ENCODE measurements around the gene MAPK9.

Gene MAPK9

DNA sequence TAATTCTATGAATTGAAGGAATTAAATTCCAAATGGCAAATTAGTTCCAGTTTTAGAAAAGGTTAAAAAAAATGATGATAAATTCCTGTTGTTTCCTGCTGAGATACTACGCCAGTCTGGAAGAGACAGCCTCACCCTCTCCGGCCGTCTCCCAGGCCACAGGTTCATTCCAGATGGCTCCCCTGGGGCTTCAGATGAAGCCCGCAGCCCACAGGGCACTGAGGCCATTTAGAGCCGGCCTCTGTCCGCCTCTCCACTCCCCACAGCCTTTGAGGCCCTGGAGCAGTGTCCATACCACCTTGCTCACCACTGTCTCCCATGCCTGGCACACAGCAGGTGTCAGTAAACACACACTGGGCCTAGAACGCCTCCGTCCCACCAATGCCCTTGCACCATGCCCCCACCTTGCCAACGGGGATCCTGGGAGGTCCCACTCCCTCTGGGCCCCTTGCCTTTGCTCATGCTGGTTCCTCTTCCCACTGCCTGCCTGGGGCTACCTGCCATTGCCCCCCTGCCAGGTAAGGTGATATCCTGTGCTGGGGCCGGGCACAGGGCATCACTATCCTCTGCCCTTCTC lies 35.2 kb upstream of the MAPK9 start:
- Histone ChIP-seq H3K4me3 (ENCODE audit: insufficient read depth, low read depth, low read length, poor library complexity, severe bottlenecking) (no peak overlapping the region), H3K9me3 (ENCODE audit: control insufficient read depth, low read length) (no peaks in the 10 kb centered on the region), H3K27me3 (replicated peaks; ENCODE audit: control insufficient read depth, insufficient read depth, low read length, poor library complexity, severe bottlenecking) (no peaks in the 10 kb centered on the region), H3K4me1 (ENCODE audit: control insufficient read depth, insufficient read depth, low read length, poor library complexity, severe bottlenecking) (no peaks in the 10 kb centered on the region), H3K27ac (ENCODE audit: insufficient read depth, low read length, poor library complexity, severe bottlenecking) (no peak overlapping the region), H3K36me3 (ENCODE audit: control insufficient read depth, insufficient read depth, low read length) (no peaks in the 10 kb centered on the region)
- DNase-seq, result no peak

- Histone ChIP-seq H3K36me3 (ENCODE audit: control insufficient read depth, insufficient read depth, low read length) (no peaks in the 10 kb centered on the region), H3K4me1 (ENCODE audit: control insufficient read depth, insufficient read depth, low read length, poor library complexity, severe bottlenecking) (no peaks in the 10 kb centered on the region), H3K9me3 (ENCODE audit: control insufficient read depth, low read length) (no peaks in the 10 kb centered on the region), H3K27me3 (replicated peaks; ENCODE audit: control insufficient read depth, insufficient read depth, low read length, poor library complexity, severe bottlenecking) (no peaks in the 10 kb centered on the region), H3K27ac (ENCODE audit: insufficient read depth, low read length, poor library complexity, severe bottlenecking) (no peak overlapping the region), H3K4me3 (ENCODE audit: insufficient read depth, low read depth, low read length, poor library complexity, severe bottlenecking) (no peak overlapping the region)
- no peak for DNase-seq
These were observed 32.7 kb upstream of the MAPK9 start for GRCh38 chr5:180324601-180324950.

DNA sequence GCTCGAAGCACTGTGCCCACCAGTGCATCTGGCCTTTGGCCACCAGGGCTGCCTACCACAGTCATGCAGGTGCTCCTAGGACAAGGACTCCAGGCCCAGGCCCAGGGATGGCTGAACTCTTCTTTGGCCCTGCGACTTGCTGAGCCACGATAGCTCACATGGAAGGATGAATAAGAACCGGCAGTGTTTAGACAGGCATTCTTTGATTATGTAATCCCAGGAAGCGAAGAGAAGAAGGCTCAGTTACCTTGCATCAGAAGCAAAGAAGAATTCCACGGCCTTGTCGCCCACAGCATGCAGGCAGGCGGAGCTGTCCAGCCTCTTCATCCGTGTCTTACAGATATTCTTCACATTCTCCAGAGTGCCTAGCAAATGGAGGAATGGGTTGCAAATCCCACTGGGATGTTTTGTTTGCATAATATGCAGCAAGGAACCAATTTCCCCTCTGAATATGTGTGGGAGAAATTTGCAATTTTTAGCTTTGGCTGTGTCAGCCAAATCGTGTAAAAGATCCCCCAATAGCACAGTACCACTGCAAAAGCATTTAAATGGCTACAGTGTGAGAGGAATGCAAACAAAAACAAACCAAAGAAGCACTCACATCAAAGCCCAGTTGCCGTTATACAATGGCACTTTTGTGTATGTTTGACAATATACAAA lies 32.2 kb upstream of the MAPK9 start:
- Histone ChIP-seq H3K27me3 (replicated peaks; ENCODE audit: control insufficient read depth, insufficient read depth, low read length, poor library complexity, severe bottlenecking) (no peaks in the 10 kb centered on the region), H3K36me3 (ENCODE audit: control insufficient read depth, insufficient read depth, low read length) (no peaks in the 10 kb centered on the region), H3K27ac (ENCODE audit: insufficient read depth, low read length, poor library complexity, severe bottlenecking) (no peak overlapping the region), H3K4me3 (ENCODE audit: insufficient read depth, low read depth, low read length, poor library complexity, severe bottlenecking) (no peak overlapping the region), H3K9me3 (ENCODE audit: control insufficient read depth, low read length) (no peaks in the 10 kb centered on the region), H3K4me1 (ENCODE audit: control insufficient read depth, insufficient read depth, low read length, poor library complexity, severe bottlenecking) (no peaks in the 10 kb centered on the region)
- DNase-seq, result no peak

DNA sequence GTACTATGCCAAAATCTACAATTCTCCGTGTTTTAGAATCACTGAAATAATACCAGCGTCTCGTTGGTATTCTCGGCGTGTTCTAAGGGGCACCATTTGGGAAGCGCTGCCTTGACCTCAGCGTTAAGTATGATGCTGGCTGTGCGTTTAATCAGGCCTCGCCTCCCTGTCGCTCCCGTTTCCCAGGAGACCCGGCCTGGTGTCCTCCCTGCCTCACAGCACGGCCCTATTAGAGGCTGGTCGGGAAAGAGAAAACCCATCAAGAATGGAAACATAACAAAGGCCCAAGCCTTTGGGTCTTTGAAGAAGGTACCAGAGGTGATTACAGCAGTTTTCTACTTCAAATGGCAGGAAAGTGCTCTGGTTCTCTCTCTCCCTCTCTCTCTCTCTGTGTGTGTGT lies 31.3 kb upstream of the MAPK9 start:
- no peaks in the 10 kb centered on the region for H3K36me3 ChIP-seq (ENCODE audit: control insufficient read depth, insufficient read depth, low read length)
- no peak overlapping the region for H3K27ac ChIP-seq (ENCODE audit: insufficient read depth, low read length, poor library complexity, severe bottlenecking)
- no peaks in the 10 kb centered on the region for H3K9me3 ChIP-seq (ENCODE audit: control insufficient read depth, low read length)
- no peaks in the 10 kb centered on the region for H3K27me3 ChIP-seq (replicated peaks; ENCODE audit: control insufficient read depth, insufficient read depth, low read length, poor library complexity, severe bottlenecking)
- no peak overlapping the region for H3K4me3 ChIP-seq (ENCODE audit: insufficient read depth, low read depth, low read length, poor library complexity, severe bottlenecking)
- no peak for DNase-seq
- H3K4me1 ChIP-seq (ENCODE audit: control insufficient read depth, insufficient read depth, low read length, poor library complexity, severe bottlenecking), result no peaks in the 10 kb centered on the region

DNA sequence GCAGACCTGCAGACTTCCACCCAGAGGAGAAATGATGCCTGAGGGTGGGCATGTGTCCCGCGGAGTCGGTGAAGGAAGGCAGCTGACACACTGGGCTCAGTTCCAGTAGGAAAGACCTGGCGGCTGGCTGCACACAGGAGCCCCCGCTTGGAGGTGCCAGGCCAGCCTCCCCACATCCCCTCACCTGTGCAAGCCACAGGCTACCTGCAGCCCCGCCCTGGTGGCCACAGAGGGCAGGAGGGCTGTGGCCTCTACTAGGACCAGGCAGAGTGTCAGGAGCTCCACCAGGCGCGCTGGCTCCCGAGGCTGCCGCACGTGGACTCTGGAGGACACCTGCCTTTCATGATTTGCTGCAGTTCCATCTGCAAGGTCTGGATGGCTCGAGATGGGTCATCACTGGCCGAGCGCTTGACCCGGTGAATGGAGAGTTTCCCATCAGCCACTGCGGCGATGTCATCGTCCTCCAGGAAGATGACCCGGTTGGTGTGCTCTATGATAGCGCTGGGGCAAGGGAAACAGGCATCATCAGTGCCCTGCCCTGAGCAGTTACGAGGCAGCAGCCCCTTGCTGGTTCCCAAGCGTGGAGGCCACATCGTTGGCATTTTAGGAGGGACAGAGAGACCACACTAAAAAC lies 26.7 kb upstream of the MAPK9 start:
- H3K9me3 ChIP-seq (ENCODE audit: control insufficient read depth, low read length), result no peaks in the 10 kb centered on the region
- H3K36me3 ChIP-seq (ENCODE audit: control insufficient read depth, insufficient read depth, low read length), result no peaks in the 10 kb centered on the region
- no peaks in the 10 kb centered on the region for H3K4me1 ChIP-seq (ENCODE audit: control insufficient read depth, insufficient read depth, low read length, poor library complexity, severe bottlenecking)
- no peak overlapping the region for H3K4me3 ChIP-seq (ENCODE audit: insufficient read depth, low read depth, low read length, poor library complexity, severe bottlenecking)
- H3K27me3 ChIP-seq (replicated peaks; ENCODE audit: control insufficient read depth, insufficient read depth, low read length, poor library complexity, severe bottlenecking), result no peaks in the 10 kb centered on the region
- H3K27ac ChIP-seq (ENCODE audit: insufficient read depth, low read length, poor library complexity, severe bottlenecking), result no peak overlapping the region
- DNase-seq, result no peak

DNA sequence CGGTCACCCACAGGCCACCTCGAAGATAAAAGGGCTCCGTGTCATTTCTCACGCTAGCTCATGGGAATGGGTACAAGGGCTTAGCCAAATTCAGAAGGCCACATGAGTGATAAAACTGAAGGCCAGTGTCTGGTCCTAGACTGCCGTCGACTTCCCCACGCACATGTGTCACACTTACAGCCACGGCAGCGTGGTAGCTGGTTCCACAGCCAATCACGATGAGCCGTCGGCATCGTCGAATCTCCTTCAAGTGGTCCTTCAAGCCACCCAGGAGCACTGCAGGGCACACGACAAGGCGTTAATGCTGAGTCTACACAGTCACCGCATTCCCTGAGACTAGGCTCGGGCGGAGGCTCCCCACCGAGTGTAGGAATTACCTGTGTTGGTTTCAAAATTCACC lies 24.7 kb upstream of the MAPK9 start:
- no peaks in the 10 kb centered on the region for H3K27me3 ChIP-seq (replicated peaks; ENCODE audit: control insufficient read depth, insufficient read depth, low read length, poor library complexity, severe bottlenecking)
- no peaks in the 10 kb centered on the region for H3K36me3 ChIP-seq (ENCODE audit: control insufficient read depth, insufficient read depth, low read length)

GRCh38 chr5:180315762-180316212 lies 23.9 kb upstream of the MAPK9 start:
- DNase-seq, result peak; percentile 53 to 66 (median 57)
- H3K9me3 ChIP-seq (ENCODE audit: control insufficient read depth, low read length), result no peaks in the 10 kb centered on the region
- no peaks in the 10 kb centered on the region for H3K27me3 ChIP-seq (replicated peaks; ENCODE audit: control insufficient read depth, insufficient read depth, low read length, poor library complexity, severe bottlenecking)
- H3K27ac ChIP-seq (ENCODE audit: insufficient read depth, low read length, poor library complexity, severe bottlenecking), result no peak overlapping the region
- no peaks in the 10 kb centered on the region for H3K4me1 ChIP-seq (ENCODE audit: control insufficient read depth, insufficient read depth, low read length, poor library complexity, severe bottlenecking)
- no peaks in the 10 kb centered on the region for H3K36me3 ChIP-seq (ENCODE audit: control insufficient read depth, insufficient read depth, low read length)
- no peak overlapping the region for H3K4me3 ChIP-seq (ENCODE audit: insufficient read depth, low read depth, low read length, poor library complexity, severe bottlenecking)

More for the DNA sequence above, 24.7 kb upstream of the MAPK9 start:
- H3K4me1 ChIP-seq (ENCODE audit: control insufficient read depth, insufficient read depth, low read length, poor library complexity, severe bottlenecking), result no peaks in the 10 kb centered on the region
- no peaks in the 10 kb centered on the region for H3K9me3 ChIP-seq (ENCODE audit: control insufficient read depth, low read length)
- H3K4me3 ChIP-seq (ENCODE audit: insufficient read depth, low read depth, low read length, poor library complexity, severe bottlenecking), result no peak overlapping the region
- no peak overlapping the region for H3K27ac ChIP-seq (ENCODE audit: insufficient read depth, low read length, poor library complexity, severe bottlenecking)
- no peak for DNase-seq

DNA sequence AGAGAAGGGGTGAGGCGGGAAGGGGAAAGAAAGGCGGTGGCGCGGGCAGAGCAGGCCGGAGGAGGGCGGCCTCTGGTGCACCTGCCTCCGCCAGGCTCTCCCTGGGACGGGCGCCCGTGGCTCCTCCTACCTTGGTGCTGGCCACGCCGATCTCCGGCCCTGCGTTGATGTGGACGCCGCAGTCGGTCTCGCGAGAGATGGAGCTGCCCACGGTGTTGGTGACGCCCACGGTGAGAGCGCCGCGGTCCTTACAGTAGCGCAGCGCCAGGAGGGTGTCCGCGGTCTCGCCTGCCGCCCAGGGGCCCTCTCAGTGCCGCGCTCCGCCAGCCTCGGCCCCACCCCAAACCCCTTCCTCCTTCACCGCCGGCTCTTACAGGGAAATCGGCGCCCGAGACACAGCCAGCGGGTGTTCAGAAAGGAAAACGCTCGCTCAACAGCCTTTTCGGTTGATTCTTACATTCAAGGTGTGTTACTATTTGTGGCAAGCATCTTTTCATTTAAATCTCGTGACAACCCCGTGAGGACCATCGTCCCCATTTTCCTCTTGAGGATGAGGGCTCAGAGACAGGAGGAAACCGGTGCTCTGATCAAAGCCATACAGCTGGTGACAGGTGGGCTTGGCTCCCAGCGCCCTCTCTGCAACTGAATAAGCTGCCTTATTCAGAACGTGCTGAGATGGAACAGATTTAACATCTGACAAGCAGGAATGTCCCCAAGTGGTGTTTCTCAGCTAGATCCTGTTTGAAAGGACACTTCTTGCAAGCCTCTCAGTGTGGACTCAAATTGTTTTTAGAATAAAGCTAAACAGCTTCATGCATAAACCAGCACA lies 22.0 kb upstream of the MAPK9 start:
- no peaks in the 10 kb centered on the region for H3K36me3 ChIP-seq (ENCODE audit: control insufficient read depth, insufficient read depth, low read length)
- H3K4me3 ChIP-seq (ENCODE audit: insufficient read depth, low read depth, low read length, poor library complexity, severe bottlenecking), result no peak overlapping the region

DNA sequence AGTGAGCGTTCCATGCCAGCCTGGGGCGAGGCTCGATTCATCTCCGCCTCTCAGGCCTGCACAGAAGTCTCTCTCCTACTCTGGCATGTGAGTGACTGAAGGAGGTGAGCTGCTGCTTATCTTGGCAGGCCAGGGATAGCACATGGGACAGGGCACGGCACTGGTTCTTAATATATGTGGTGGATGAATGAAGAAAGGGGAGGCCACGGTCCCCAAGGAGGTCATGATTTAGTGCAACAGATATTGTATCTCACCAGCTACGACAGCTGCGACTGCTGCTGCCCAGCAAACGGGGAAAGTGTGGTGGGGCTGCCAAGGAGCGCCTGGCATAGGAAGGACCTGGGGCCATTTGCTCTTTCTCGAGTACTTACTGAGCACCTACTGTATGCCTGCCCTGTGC lies 19.3 kb upstream of the MAPK9 start:
- Histone ChIP-seq H3K27ac (ENCODE audit: insufficient read depth, low read length, poor library complexity, severe bottlenecking) (no peak overlapping the region), H3K4me1 (ENCODE audit: control insufficient read depth, insufficient read depth, low read length, poor library complexity, severe bottlenecking) (no peaks in the 10 kb centered on the region), H3K9me3 (ENCODE audit: control insufficient read depth, low read length) (no peaks in the 10 kb centered on the region), H3K36me3 (ENCODE audit: control insufficient read depth, insufficient read depth, low read length) (no peaks in the 10 kb centered on the region), H3K27me3 (replicated peaks; ENCODE audit: control insufficient read depth, insufficient read depth, low read length, poor library complexity, severe bottlenecking) (no peaks in the 10 kb centered on the region), H3K4me3 (ENCODE audit: insufficient read depth, low read depth, low read length, poor library complexity, severe bottlenecking) (no peak overlapping the region)
- no peak for DNase-seq

More for the DNA sequence above, 22.0 kb upstream of the MAPK9 start:
- DNase-seq, result peak in 2 of 3 donors; percentile 53 to 78
- H3K9me3 ChIP-seq (ENCODE audit: control insufficient read depth, low read length), result no peaks in the 10 kb centered on the region
- no peaks in the 10 kb centered on the region for H3K27me3 ChIP-seq (replicated peaks; ENCODE audit: control insufficient read depth, insufficient read depth, low read length, poor library complexity, severe bottlenecking)
- H3K27ac ChIP-seq (ENCODE audit: insufficient read depth, low read length, poor library complexity, severe bottlenecking), result no peak overlapping the region
- no peaks in the 10 kb centered on the region for H3K4me1 ChIP-seq (ENCODE audit: control insufficient read depth, insufficient read depth, low read length, poor library complexity, severe bottlenecking)

GRCh38 chr5:180306796-180307195 lies 14.9 kb upstream of the MAPK9 start:
- no peak for DNase-seq
- no peaks in the 10 kb centered on the region for H3K9me3 ChIP-seq (ENCODE audit: control insufficient read depth, low read length)
- no peaks in the 10 kb centered on the region for H3K4me1 ChIP-seq (ENCODE audit: control insufficient read depth, insufficient read depth, low read length, poor library complexity, severe bottlenecking)
- H3K27me3 ChIP-seq (replicated peaks; ENCODE audit: control insufficient read depth, insufficient read depth, low read length, poor library complexity, severe bottlenecking), result no peaks in the 10 kb centered on the region
- no peak overlapping the region for H3K4me3 ChIP-seq (ENCODE audit: insufficient read depth, low read depth, low read length, poor library complexity, severe bottlenecking)
- no peaks in the 10 kb centered on the region for H3K36me3 ChIP-seq (ENCODE audit: control insufficient read depth, insufficient read depth, low read length)
- no peak overlapping the region for H3K27ac ChIP-seq (ENCODE audit: insufficient read depth, low read length, poor library complexity, severe bottlenecking)
